GM04503 (cell line): Measurements from ENCODE around the gene MRPL37.
A peak's percentile ranks its signal among the peaks of the same experiment; 100 is the strongest.
"Not testable (repeated sequence)": the region's sequence is repeated elsewhere in the genome, so short reads cannot be mapped to it uniquely, and the experiment has no call there.

ENCODE experiments used
- DNase-seq: peaks from one replicate; pipeline ENCODE4 v3.0.0-alpha.2; 2012; ENCODE audit warnings: low read depth

Gene MRPL37

GRCh38 chr1:54199765-54200518, at the start of gene MRPL37, which contains the start of gene CYB5RL:
MRPL37 (plus strand) TSS chr1:54200167; CDS start chr1:54200244, 77 bp downstream.
CYB5RL (minus strand) TSS chr1:54200030; CDS start chr1:54195616, 4,414 bp downstream.
- peak; percentile 85 for DNase-seq

- no peak for DNase-seq
These were observed 49.0 kb upstream of the MRPL37 start for GRCh38 chr1:54151013-54151412.

GRCh38 chr1:54152696-54153095, 47.3 kb upstream of the MRPL37 start, which contains the start of gene CDCP2:
CDCP2 (minus strand) TSS chr1:54153000; CDS start chr1:54152922, 78 bp downstream.
- no peak for DNase-seq

- peak; percentile 51 for DNase-seq
These were observed 46.2 kb upstream of the MRPL37 start for GRCh38 chr1:54153535-54154439.

GRCh38 chr1:54156201-54156600, 43.8 kb upstream of the MRPL37 start:
- DNase-seq = no peak

GRCh38 chr1:54156986-54157385, 43.0 kb upstream of the MRPL37 start:
- DNase-seq = no peak

- DNase-seq = no peak
These were observed 42.6 kb upstream of the MRPL37 start for GRCh38 chr1:54157401-54157800.

GRCh38 chr1:54158071-54158470, 41.9 kb upstream of the MRPL37 start:
- no peak for DNase-seq

- no peak for DNase-seq
These were observed 40.1 kb upstream of the MRPL37 start for GRCh38 chr1:54159733-54160316.

GRCh38 chr1:54160351-54160750, 39.6 kb upstream of the MRPL37 start:
- DNase-seq = peak; percentile 18

GRCh38 chr1:54161495-54162168, 38.3 kb upstream of the MRPL37 start:
- DNase-seq = no peak

- DNase-seq = no peak
These were observed 36.9 kb upstream of the MRPL37 start for GRCh38 chr1:54163051-54163450.

GRCh38 chr1:54163573-54163972, 36.4 kb upstream of the MRPL37 start:
- no peak for DNase-seq

GRCh38 chr1:54165146-54165545, 34.8 kb upstream of the MRPL37 start:
- DNase-seq = no peak

- DNase-seq = not testable (repeated sequence)
These were observed 33.6 kb upstream of the MRPL37 start for GRCh38 chr1:54166357-54166756.

- no peak for DNase-seq
These were observed 32.4 kb upstream of the MRPL37 start for GRCh38 chr1:54167422-54168139.

- no peak for DNase-seq
These were observed 31.6 kb upstream of the MRPL37 start for GRCh38 chr1:54168206-54168965.

GRCh38 chr1:54169068-54169467, 30.9 kb upstream of the MRPL37 start:
- DNase-seq = no peak

GRCh38 chr1:54171016-54171415, 29.0 kb upstream of the MRPL37 start:
- no peak for DNase-seq

GRCh38 chr1:54171606-54172005, 28.4 kb upstream of the MRPL37 start:
- DNase-seq = no peak
